Activated T-helper 2 cell treated with anti-CD3 and anti-CD28 coated beads, Interferon-gamma antibody, Interleukin-2, Interleukin-4, amounts not matched to agents 10 μg/mL and 5 μg/mL and 100 μg/mL, durations not matched to agents 14 hours and 24 hours and 36 hours (primary cell): ENCODE data around the gene ASB13. TPM values are rescaled to one million over a fixed set of nuclear protein-coding genes. Genes with fewer than 3 reads are reported as not detected.

Source experiments
- DNase-seq: peaks from one replicate; pipeline ENCODE4 v3.0.0; 2021; ENCODE audit warnings: low spot score
- H3K27ac Mint-ChIP-seq: one replicate; pipeline ENCODE4 v1.8.0; 2021; ENCODE audit warnings: mixed read lengths
- H3K27me3 Mint-ChIP-seq: one replicate; pipeline ENCODE4 v1.8.0; 2021; ENCODE audit warnings: low read depth, mixed read lengths
- H3K36me3 Mint-ChIP-seq: one replicate; pipeline ENCODE4 v1.8.0; 2021; ENCODE audit warnings: low read depth, mixed read lengths
- H3K4me1 Mint-ChIP-seq: one replicate; pipeline ENCODE4 v1.8.0; 2021; ENCODE audit warnings: low read depth, mixed read lengths
- H3K4me3 Mint-ChIP-seq: one replicate; pipeline ENCODE4 v1.8.0; 2021; ENCODE audit warnings: low read depth, mild to moderate bottlenecking, moderate library complexity, mixed read lengths
- H3K9me3 Mint-ChIP-seq: one replicate; pipeline ENCODE4 v1.8.0; 2021; ENCODE audit warnings: mixed read lengths
- intact Hi-C: fragments of 100-400 bp; cut with micrococcal nuclease; formaldehyde crosslinking; loops from one replicate; pipeline ENCODE4 v1.15.1; 2023
- total RNA-seq: library from RNA; stranded (reverse); gene quantifications from 2 replicates; pipeline ENCODE4 v1.2.3, GENCODE V29; 2022

ASB13 gene
- total RNA-seq, 1 donor from 2014 or later, result 15.2 TPM

DNA sequence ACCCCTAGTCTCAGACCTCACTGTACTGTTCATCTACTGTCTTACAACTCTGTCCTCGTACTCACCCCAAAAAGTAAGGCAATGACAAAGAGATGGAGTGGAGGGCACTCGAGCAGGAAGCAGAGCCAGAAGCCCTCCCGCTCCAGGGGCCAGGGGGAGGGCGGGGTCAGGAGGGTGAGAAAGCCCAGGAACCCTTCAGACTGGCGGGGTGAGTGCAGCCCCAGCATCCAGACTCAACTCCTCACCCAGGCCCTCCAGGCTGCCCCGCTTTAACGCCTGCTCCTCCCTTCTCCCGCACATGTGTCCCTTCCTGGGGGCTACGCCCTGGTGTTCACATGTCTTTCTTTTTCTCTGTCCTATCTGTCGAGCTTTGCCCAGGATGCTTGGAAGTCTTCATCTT, 75.6 kb downstream of the ASB13 start:
- Mint-ChIP-seq H3K27ac (no peak overlapping the region), H3K4me3 (no peak overlapping the region), H3K36me3 (no peaks in the 10 kb centered on the region), H3K27me3 (peaks cover 23% of the 10 kb centered on the region), H3K9me3 (no peaks in the 10 kb centered on the region), H3K4me1 (peaks cover 9% of the 10 kb centered on the region)
- DNase-seq, result no peak
- intact Hi-C loops, result no loop called here

DNA sequence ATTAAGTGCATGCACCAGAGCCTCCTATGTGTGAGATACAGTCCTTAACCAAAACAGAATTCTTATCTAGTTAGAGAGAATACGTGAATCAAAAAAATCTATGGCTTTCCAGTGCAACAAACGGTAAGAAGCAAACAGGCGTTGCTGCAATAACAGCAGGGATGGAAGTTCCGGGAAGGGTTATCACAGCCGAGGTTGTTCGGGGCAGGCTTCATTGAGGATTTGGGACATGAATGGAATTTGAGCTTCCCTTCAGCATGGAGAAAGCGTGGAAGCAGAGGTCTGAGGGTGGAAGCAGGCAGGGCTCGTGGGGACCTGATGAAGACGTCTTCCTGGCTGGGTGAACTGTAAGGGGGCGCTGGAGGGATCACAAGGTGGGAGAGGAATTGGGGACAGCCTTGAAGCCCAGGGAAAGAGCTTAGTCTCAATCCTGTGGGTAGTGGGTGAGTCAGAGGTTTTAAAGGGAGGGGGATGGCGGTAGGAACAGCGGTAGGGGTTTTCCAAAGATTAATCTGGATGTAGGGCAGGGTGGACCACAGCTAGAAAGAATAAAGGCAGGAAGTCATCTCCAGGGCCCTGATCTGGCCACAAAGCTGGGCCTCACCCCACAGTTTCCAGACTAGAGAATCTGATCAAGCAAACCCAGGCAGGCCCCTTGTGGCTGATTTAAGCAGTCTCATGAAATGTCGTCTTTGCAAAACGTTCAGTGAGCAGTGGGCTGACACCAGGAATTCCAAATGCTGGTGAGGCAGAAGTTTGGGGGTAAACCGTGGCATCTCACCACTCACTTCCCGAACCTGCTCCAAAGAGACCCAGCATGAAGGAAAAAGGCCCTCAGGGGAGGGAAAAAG, 76.5 kb downstream of the ASB13 start:
- H3K27me3 Mint-ChIP-seq, result peaks cover 18% of the 10 kb centered on the region
- no peak overlapping the region for H3K4me3 Mint-ChIP-seq
- no peak for DNase-seq
- intact Hi-C loops, result no loop called here
- H3K4me1 Mint-ChIP-seq, result peaks cover 7% of the 10 kb centered on the region
- no peaks in the 10 kb centered on the region for H3K36me3 Mint-ChIP-seq
- H3K9me3 Mint-ChIP-seq, result no peaks in the 10 kb centered on the region
- H3K27ac Mint-ChIP-seq, result no peak overlapping the region

DNA sequence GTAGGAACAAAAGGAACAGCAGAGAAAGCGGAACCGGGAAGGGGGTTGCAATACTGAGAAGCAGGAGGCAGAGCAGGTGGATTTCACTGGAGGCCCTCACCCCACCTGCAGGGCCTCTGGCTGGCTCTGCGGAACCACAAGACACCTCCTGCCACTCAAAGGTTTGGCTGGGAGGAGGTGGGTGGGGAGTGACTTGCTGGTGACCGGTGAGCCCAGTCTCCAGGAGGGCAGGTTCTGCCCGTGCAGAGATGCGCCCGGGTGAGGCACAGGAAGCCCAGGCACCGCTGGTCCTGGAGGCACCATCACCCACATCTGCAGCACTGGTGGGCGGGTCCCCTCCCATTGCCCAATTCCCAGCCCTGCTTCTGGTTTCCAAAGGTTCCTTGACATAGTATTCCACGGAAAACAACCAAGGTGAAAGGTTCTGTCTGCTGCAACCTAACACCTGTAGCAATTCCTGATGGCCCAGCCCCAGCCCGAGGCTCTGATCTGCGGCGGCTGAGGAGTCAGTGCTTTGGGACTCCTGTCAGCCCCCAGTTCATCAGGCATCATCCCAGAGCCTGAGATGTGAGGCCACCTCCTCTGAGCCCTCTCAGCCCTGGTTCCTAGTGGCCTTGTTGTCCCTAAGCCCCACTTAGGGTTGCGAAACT, 77.3 kb downstream of the ASB13 start:
- Mint-ChIP-seq H3K27me3 (peaks cover 17% of the 10 kb centered on the region), H3K9me3 (no peaks in the 10 kb centered on the region), H3K4me1 (peaks cover 7% of the 10 kb centered on the region), H3K4me3 (no peak overlapping the region), H3K27ac (no peak overlapping the region), H3K36me3 (no peaks in the 10 kb centered on the region)
- no peak for DNase-seq
- intact Hi-C loops, result no loop called here

Other genes starting within 250 kb of the ASB13 start
- gene CALML5, start 167.0 kb downstream of the ASB13 start, total RNA-seq, result not detected in 2 replicates
- not detected in 2 replicates for gene CALML3, start 141.6 kb downstream of the ASB13 start, total RNA-seq
- 60.1 and 68.7 TPM in 2 replicates for gene TASOR2, start 18.2 kb upstream of the ASB13 start, total RNA-seq
- gene GDI2, start 146.8 kb upstream of the ASB13 start, total RNA-seq, result 301 and 302 TPM in 2 replicates
- gene ANKRD16, start 223.3 kb upstream of the ASB13 start, total RNA-seq, result 10.4 and 11.6 TPM in 2 replicates
- 57.2 and 58.0 TPM in 2 replicates for gene FBH1, start 223.6 kb upstream of the ASB13 start, total RNA-seq